Measurements from ENCODE around the gene ANTXR1.

Gene ANTXR1

GRCh38 chr2:68992341-68992740 is 20.6 kb upstream of the ANTXR1 start:
- no peak overlapping the region for H3K27ac Mint-ChIP-seq
- H3K27me3 Mint-ChIP-seq, result peaks cover 8% of the 10 kb centered on the region
- H3K4me3 Mint-ChIP-seq, result no peak overlapping the region
- no peaks in the 10 kb centered on the region for H3K4me1 Mint-ChIP-seq (ENCODE audit: low read depth)
- H3K9me3 Mint-ChIP-seq (ENCODE audit: low read depth), result no peaks in the 10 kb centered on the region
- H3K36me3 Mint-ChIP-seq, result no peaks in the 10 kb centered on the region

DNA sequence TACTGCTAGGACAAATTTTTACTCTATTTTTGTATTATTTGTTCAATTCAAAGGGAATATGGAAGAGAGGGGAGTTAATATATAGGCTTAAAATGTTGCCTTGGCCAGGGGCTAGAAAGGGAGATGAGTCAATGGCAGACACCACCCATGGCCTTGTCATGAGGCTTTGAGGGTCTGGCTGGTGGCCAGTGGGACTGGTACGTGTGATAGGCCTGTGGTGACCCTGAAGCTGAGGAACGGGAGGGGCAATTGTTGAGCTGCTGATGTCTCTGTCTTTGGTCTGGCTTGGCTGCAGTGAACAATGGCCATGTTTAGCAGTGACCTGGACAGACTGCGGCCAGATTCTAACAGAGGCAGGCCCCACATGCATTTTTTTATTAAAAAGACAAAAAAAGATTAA is 20.0 kb upstream of the ANTXR1 start:
- Mint-ChIP-seq H3K27me3 (peaks cover 8% of the 10 kb centered on the region), H3K9me3 (ENCODE audit: low read depth) (no peaks in the 10 kb centered on the region), H3K4me3 (no peak overlapping the region), H3K27ac (no peak overlapping the region), H3K36me3 (no peaks in the 10 kb centered on the region), H3K4me1 (ENCODE audit: low read depth) (no peaks in the 10 kb centered on the region)

- Mint-ChIP-seq H3K4me3 (no peak overlapping the region), H3K36me3 (no peaks in the 10 kb centered on the region), H3K27ac (no peak overlapping the region), H3K27me3 (peaks cover 9% of the 10 kb centered on the region), H3K4me1 (ENCODE audit: low read depth) (no peaks in the 10 kb centered on the region), H3K9me3 (ENCODE audit: low read depth) (no peaks in the 10 kb centered on the region)
These were observed 19.3 kb upstream of the ANTXR1 start for GRCh38 chr2:68993660-68994059.

DNA sequence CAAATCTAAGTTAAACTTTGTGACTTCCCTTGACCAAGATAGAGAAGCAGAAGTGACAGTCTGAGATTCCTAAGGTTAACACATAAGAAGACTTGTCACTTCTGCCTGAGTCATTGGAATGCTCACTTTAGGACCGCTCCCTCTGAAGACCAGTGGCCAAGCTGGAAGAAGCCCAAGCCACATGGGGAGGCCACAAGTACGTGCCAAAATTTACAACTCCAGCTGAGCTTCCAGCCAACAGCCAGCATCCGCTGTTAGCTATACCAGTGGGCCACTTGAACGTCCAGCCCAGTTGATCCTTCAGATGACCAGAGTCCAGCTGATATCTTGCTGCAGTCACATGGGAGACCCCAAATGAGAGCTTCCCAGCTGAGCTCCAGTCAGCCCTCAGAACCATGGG is 18.1 kb upstream of the ANTXR1 start:
- Mint-ChIP-seq H3K4me3 (no peak overlapping the region), H3K4me1 (ENCODE audit: low read depth) (no peaks in the 10 kb centered on the region), H3K27me3 (peaks cover 9% of the 10 kb centered on the region), H3K36me3 (no peaks in the 10 kb centered on the region), H3K27ac (no peak overlapping the region), H3K9me3 (ENCODE audit: low read depth) (no peaks in the 10 kb centered on the region)

DNA sequence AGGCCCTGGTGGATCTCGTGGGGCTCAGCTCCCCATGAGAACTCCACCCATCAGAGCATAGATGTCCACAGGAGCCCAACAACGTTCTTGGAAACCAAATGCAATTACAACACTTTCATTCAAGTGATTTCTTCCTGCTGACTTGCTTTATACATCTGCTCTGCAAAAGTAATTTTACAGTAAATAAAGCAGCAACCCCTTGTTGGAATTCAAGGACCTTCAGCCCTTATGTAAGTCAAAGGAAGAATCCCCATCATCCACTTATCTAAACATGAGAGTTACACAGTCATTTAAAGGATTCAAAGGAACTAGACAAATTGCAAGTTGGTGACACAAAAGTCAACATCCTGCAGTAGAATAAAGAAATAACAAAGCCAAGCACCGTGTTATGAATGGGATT is 17.1 kb upstream of the ANTXR1 start:
- Mint-ChIP-seq H3K36me3 (no peaks in the 10 kb centered on the region), H3K9me3 (ENCODE audit: low read depth) (no peaks in the 10 kb centered on the region), H3K4me3 (no peak overlapping the region), H3K4me1 (ENCODE audit: low read depth) (no peaks in the 10 kb centered on the region), H3K27ac (no peak overlapping the region), H3K27me3 (peaks cover 5% of the 10 kb centered on the region)

DNA sequence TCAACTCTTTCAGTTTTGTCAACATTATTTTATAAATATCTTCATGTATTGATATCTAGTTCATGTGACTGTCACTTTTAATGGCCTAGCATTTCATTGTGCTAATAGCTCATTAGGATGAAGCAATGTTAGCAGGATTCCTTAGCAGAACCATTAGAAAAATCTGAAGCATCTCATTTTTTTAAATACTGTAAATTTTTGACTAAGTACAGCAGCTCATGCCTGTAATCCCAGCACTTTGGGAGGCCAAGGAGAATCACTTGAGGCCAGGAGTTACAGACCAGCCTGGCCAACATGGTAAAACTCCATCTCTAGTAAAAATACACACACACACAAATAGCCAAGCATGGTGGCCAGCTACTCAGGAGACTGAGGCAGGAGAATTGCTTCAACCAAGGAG is 15.6 kb upstream of the ANTXR1 start:
- no peaks in the 10 kb centered on the region for H3K4me1 Mint-ChIP-seq (ENCODE audit: low read depth)
- no peaks in the 10 kb centered on the region for H3K36me3 Mint-ChIP-seq
- H3K9me3 Mint-ChIP-seq (ENCODE audit: low read depth), result no peaks in the 10 kb centered on the region
- H3K4me3 Mint-ChIP-seq, result no peak overlapping the region
- H3K27ac Mint-ChIP-seq, result no peak overlapping the region
- peaks cover 5% of the 10 kb centered on the region for H3K27me3 Mint-ChIP-seq

DNA sequence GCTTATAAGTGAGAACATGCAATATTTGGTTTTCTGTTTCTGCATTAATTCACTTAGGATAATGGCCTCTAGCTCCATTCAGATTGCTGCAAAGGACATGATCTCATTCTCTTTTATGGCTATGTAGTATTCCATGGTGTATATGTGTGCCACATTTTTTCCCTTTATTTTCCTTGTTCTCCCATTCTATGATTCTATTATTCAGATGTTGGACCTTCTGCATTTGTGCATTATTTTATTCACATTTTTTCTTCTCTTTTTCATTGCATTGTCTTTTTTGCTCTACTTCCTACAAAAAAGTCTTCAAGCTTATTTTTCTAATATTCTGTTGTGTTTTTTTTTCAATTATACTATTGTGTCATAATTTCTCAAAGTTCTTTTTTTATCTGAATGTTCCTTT is 11.1 kb upstream of the ANTXR1 start:
- Mint-ChIP-seq H3K9me3 (ENCODE audit: low read depth) (peaks cover 5% of the 10 kb centered on the region), H3K4me3 (no peak overlapping the region), H3K36me3 (peaks cover 4% of the 10 kb centered on the region), H3K4me1 (ENCODE audit: low read depth) (no peaks in the 10 kb centered on the region), H3K27ac (no peak overlapping the region), H3K27me3 (peaks cover 9% of the 10 kb centered on the region)

- Mint-ChIP-seq H3K36me3 (peaks cover 4% of the 10 kb centered on the region), H3K27me3 (peaks cover 8% of the 10 kb centered on the region), H3K27ac (no peak overlapping the region), H3K4me3 (no peak overlapping the region), H3K4me1 (ENCODE audit: low read depth) (no peaks in the 10 kb centered on the region), H3K9me3 (ENCODE audit: low read depth) (peaks cover 5% of the 10 kb centered on the region)
These were observed 9.2 kb upstream of the ANTXR1 start for GRCh38 chr2:69003731-69004130.

- peaks cover 8% of the 10 kb centered on the region for H3K27me3 Mint-ChIP-seq
- no peak overlapping the region for H3K4me3 Mint-ChIP-seq
These were observed 5.8 kb upstream of the ANTXR1 start for GRCh38 chr2:69007169-69007568.

DNA sequence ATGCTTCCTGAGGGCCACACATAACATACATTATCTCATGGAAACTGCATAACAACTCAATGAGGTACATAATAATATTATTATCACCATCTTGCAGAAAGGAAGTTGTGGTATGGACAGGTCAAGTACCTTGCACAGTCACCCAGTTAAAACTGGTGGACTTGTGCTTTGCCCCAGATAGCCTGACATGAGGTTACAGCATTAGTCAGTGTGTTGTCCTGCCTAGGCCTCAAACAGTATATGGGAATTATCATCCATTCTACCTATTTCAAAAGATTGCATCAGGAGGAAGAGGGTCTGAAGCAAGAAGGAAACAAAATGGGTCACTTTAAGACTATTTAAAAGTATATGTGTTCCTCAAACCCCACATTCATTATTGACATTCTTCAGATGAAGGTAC is 5.4 kb upstream of the ANTXR1 start:
- no peak overlapping the region for H3K27ac Mint-ChIP-seq
- no peak overlapping the region for H3K4me3 Mint-ChIP-seq
- H3K9me3 Mint-ChIP-seq (ENCODE audit: low read depth), result peaks cover 5% of the 10 kb centered on the region
- H3K27me3 Mint-ChIP-seq, result peaks cover 9% of the 10 kb centered on the region
- peaks cover 1% of the 10 kb centered on the region for H3K4me1 Mint-ChIP-seq (ENCODE audit: low read depth)
- H3K36me3 Mint-ChIP-seq, result peaks cover 4% of the 10 kb centered on the region

More at GRCh38 chr2:69007169-69007568, 5.8 kb upstream of the ANTXR1 start:
- Mint-ChIP-seq H3K27ac (no peak overlapping the region), H3K4me1 (ENCODE audit: low read depth) (no peaks in the 10 kb centered on the region), H3K9me3 (ENCODE audit: low read depth) (peaks cover 5% of the 10 kb centered on the region), H3K36me3 (peaks cover 4% of the 10 kb centered on the region)

DNA sequence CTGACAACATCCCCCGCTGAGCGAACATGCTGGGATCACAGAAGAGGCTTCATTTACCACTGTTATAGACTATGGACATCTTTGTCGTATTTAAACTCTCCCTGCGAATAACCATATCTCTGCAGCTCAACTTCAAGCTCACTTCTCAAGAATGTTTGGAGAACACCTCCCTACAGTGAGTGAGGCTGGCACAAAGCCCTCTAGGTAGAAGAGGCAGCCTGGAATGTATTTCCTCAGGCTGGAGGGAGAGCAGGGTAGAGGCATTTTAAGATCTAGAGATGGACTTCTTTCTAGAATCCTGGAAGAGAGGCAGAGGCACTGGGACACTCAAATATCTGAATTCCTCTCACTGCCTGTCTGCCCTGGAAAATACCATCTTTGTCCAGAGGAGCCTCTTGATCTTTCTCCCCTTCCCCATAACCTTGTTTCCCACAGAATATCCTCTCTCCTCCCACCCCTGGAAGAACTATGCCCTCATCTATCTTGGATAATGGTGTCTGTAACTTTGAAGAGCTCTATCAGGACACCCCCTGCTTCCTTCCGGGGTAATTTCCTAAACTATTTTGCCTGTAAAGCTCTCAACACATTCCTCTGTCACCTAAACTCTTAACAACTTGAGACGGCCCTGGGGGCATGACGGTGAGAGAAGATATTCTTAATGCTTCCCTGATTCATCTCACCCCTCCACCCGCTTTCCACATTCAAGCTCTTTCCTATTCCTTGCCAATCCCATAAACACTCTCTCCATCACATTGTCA is 2.4 kb upstream of the ANTXR1 start:
- no peak overlapping the region for H3K27ac Mint-ChIP-seq
- H3K4me1 Mint-ChIP-seq (ENCODE audit: low read depth), result peaks cover 12% of the 10 kb centered on the region
- H3K36me3 Mint-ChIP-seq, result no peaks in the 10 kb centered on the region
- peaks cover 14% of the 10 kb centered on the region for H3K27me3 Mint-ChIP-seq
- H3K9me3 Mint-ChIP-seq (ENCODE audit: low read depth), result no peaks in the 10 kb centered on the region
- H3K4me3 Mint-ChIP-seq, result no peak overlapping the region

DNA sequence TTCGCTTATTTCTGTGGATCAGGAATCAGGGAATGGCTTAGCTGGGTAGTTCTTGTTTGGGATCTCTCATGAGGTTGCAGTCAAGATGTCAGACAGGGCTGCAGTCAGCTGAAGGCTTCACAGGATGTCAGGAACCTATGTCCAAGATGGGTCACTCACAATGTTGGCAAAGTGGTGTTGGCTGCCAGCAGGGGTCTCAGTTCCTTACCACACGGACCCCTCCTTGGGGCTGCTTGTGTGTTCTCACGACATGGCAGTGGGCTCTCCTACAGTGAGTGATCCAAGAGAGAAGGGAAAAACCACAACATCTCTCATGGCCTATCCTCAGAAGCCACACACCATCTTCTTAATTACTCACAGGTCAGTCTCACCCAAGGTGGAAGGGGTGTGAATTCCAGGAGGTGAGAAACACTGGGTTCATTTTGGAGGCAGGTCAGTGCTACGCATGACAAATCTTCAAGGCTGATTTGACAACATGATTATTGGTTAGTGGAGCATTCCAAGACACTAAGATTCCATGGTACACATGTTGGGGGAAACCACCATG is 1.3 kb upstream of the ANTXR1 start:
- peaks cover 12% of the 10 kb centered on the region for H3K4me1 Mint-ChIP-seq (ENCODE audit: low read depth)
- H3K4me3 Mint-ChIP-seq, result peak overlapping the region; percentile 87
- no peaks in the 10 kb centered on the region for H3K36me3 Mint-ChIP-seq
- peaks cover 18% of the 10 kb centered on the region for H3K27me3 Mint-ChIP-seq
- no peaks in the 10 kb centered on the region for H3K9me3 Mint-ChIP-seq (ENCODE audit: low read depth)
- H3K27ac Mint-ChIP-seq, result no peak overlapping the region

- peaks cover 12% of the 10 kb centered on the region for H3K4me1 Mint-ChIP-seq (ENCODE audit: low read depth)
- H3K36me3 Mint-ChIP-seq, result no peaks in the 10 kb centered on the region
- H3K9me3 Mint-ChIP-seq (ENCODE audit: low read depth), result no peaks in the 10 kb centered on the region
- peaks cover 25% of the 10 kb centered on the region for H3K27me3 Mint-ChIP-seq
- peak overlapping the region; percentile 87 for H3K4me3 Mint-ChIP-seq
- H3K27ac Mint-ChIP-seq, result no peak overlapping the region
These were observed 453 bp upstream of the ANTXR1 start for GRCh38 chr2:69012310-69013141.

- no peaks in the 10 kb centered on the region for H3K9me3 Mint-ChIP-seq (ENCODE audit: low read depth)
- H3K27ac Mint-ChIP-seq, result no peak overlapping the region
- H3K4me1 Mint-ChIP-seq (ENCODE audit: low read depth), result peaks cover 12% of the 10 kb centered on the region
- H3K27me3 Mint-ChIP-seq, result peaks cover 36% of the 10 kb centered on the region
- H3K36me3 Mint-ChIP-seq, result no peaks in the 10 kb centered on the region
- H3K4me3 Mint-ChIP-seq, result peak overlapping the region; percentile 87
These were observed 1.2 kb downstream of the ANTXR1 start for GRCh38 chr2:69013840-69014821.

All from activated naive CD8-positive, alpha-beta T cell (primary cell).